Activated CD4-positive, alpha-beta T cell treated with anti-CD3 and anti-CD28 coated beads, Interleukin-2, Interleukin-6, amounts not matched to agents 100 ng/mL and 50 ng/mL, durations not matched to agents 16 hours and 8 hours (primary cell): ENCODE results near the gene AQP5.

ENCODE experiments used
- DNase-seq: peaks from one replicate; pipeline ENCODE4 v3.0.0-alpha.2; 2020

AQP5 gene

DNA sequence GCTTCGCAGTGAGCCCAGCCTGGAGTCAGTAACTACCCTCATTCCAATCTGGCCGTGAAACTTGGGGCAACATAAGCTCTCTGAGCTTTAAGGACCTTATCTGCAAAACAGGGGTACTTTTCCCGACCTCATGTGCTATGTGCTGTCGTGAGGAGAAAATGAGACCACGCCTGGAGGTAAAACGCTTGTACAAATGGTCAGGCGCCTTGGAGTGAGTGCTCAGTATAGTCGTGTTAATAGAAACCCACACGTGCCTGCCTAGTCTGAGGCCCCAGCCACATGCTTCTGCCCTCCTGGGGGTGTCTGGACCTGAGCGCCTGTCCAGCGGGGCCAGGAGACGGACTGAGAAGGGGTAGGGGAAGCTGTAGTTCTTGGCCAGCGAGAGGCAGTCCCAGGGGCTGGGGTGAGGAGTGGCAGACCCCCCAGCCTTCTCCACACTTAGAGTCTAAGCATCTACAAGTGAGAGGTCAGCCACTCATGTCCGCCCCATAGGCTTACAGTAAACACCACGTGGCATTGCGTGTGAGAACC is 4.9 kb downstream of the AQP5 start:
- no peak for DNase-seq

DNA sequence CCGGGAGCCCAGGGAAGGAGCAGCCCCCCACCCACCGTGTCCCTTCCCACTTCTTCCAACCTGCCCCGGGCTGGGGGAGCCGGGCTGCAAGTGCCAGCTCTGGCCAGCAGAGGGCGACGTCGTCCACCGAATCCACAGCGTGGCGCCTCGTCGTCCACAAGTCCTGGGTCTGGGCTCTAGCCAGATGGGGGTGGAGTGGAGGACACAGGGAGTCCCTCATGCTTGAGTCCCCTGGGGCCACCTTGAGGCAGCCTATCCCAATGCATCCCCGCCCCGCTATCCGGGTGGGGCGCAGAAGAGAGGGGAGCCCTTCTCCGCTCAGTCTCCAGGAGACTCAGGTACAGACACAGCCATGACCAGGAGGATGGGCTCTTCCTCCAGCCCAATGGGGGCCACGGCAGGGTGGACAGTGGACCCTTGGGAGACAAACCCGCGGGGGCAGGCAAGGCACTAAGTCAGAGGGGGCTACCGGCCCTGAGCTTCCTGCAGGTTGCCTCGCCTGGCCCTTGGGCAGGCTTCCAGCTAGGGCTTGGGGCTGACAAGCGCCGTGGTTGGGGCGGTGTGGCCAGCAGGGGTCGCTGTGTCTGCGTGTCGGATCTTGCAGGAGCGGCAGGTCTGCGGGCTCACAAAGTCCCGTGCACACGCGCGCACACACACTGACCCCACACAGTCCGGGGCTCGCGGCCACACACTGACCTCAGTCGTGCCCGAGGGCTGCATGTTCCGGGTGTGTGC is 5.5 kb downstream of the AQP5 start:
- DNase-seq = peak; percentile 93

GRCh38 chr12:49967777-49968250 is 6.1 kb downstream of the AQP5 start:
- no peak for DNase-seq

GRCh38 chr12:49968471-49968870 is 6.8 kb downstream of the AQP5 start:
- no peak for DNase-seq

DNA sequence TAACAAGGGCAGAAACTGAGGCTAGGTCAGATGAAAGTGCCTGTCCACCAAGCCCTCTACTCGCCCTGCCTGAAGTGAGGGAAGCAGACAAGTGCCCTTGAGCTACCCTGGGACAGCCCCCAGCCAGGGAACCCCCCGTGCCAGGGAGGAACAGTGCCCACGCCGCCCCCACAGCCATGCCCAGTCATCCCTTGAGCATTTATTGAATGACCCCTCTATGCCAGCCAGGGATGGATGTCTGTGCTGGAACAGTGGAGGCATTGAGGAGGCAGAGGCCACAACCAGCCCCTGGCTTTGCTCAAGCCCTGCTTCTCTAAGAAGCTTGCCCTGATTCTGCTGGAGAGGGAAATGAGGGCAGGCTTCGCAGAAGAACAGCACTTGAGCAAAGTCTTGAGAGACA is 7.4 kb downstream of the AQP5 start:
- DNase-seq = no peak

- no peak for DNase-seq
These were observed 8.2 kb downstream of the AQP5 start for GRCh38 chr12:49969651-49970429.

DNA sequence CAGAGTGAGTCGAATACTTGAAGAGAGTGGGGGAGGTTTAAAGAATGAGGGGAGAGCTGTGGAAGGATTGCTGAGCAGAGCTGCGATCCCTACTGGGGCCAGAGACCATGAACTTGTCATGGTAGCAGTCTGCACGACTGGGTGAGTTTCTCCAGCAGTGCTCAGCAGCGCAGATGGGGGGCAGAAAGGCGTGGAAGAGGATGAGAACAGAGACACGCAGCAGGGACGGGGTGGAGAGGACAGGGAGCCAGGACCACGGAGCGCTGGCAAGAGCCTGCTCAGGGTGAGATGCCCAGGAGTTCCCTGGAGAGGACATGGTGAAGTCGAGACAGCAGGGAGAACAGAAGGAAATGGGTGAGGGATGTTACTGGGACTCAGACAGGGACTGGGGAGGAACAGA is 9.0 kb downstream of the AQP5 start:
- DNase-seq = no peak

DNA sequence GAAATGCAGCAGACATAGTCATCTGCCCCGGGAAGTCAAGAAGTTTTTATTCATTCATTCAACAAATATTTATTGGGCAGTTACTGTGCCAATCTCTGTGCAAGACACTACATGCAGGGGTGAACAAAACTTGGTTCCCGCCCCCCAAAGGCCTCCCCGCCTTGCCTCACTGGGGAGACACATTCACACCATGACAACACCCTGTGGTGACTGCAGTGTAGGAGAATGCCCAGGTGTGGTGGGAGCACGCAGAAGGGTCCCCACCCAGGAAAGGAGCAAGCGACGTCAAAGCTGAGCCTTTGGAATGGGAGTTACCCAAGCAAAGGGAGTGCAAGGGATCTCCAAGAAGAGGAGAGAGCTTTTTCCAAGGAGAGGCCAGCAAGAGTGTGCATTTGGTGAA is 9.5 kb downstream of the AQP5 start:
- DNase-seq = no peak

GRCh38 chr12:49972129-49972528 is 10.5 kb downstream of the AQP5 start:
- DNase-seq = no peak

- DNase-seq = no peak
These were observed 11.1 kb downstream of the AQP5 start, which contains the start of gene AQP6 for GRCh38 chr12:49972641-49973360. Gene AQP6 (plus strand): TSS chr12:49972947. CDS start chr12:49973174, 227 bp downstream.

DNA sequence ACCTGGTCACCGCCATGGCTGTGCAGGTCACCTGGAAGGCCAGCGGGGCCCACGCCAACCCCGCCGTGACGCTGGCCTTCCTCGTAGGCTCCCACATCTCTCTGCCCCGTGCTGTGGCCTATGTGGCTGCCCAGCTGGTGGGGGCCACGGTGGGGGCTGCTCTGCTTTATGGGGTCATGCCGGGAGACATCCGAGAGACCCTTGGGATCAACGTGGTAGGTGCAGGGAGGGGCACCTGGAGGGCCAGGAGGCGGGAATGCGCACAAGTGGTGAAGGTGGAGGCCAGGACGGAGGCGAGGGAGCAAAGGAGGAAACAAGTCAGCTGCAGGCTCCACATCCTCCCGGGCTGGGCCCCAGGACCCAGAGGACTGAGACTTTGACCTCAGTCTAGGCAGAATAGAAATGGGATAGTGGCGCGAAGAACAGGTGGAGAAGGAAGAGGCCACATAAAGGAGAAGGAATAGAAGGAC is 11.7 kb downstream of the AQP5 start:
- DNase-seq = no peak

GRCh38 chr12:49974231-49974675 is 12.6 kb downstream of the AQP5 start:
- DNase-seq = no peak

DNA sequence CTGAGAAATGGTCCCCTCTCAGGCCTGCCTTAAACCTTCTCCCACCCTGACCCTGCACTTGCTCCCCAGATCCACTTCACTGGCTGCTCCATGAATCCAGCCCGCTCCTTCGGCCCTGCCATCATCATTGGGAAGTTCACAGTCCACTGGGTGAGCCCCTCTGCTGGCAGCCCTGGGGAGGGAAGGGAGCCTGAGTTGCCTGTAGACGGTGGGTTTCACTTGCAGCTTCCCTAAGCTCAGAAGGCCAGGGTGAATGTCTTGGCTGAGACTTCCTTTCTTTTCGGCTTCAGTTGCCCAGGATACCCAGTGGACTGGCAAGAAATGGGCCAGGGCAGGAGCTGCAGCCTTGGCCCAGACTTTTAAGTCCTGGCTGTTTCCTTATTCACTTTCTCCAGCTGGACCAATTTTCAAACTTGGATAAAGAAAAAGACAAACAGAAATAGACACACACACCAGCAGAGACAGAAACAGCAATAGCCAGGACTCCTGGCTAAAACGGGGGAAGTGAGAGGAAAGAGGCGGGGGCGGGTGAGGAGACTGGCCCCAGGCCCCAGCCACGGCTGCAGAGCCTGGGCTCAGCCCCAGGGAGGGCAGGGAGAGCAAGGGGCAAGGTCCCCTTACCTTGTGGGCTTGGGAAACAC is 13.1 kb downstream of the AQP5 start:
- DNase-seq = no peak

- DNase-seq = no peak
These were observed 13.7 kb downstream of the AQP5 start for GRCh38 chr12:49975318-49975761.

GRCh38 chr12:49976557-49976956 is 14.9 kb downstream of the AQP5 start:
- no peak for DNase-seq

DNA sequence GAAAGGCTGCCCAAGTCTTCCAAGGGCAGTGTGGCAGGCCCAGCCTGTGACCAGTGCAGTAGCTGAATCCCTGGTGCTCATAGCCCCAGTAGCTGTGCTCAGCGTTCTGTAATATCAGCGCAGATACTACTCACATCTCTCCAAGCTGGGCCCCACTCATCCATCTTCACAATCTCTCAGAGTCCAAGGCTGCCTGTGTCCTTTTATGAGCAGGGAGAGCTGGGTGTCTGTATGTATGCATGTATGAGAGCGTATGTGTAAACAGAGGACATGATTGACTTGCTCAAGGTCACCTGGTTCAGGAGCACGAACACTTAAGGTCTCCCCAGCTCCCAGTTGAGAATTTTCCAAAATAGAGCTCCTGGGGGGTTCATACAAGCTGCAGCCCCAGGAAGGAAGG is 16.5 kb downstream of the AQP5 start:
- DNase-seq = no peak

DNA sequence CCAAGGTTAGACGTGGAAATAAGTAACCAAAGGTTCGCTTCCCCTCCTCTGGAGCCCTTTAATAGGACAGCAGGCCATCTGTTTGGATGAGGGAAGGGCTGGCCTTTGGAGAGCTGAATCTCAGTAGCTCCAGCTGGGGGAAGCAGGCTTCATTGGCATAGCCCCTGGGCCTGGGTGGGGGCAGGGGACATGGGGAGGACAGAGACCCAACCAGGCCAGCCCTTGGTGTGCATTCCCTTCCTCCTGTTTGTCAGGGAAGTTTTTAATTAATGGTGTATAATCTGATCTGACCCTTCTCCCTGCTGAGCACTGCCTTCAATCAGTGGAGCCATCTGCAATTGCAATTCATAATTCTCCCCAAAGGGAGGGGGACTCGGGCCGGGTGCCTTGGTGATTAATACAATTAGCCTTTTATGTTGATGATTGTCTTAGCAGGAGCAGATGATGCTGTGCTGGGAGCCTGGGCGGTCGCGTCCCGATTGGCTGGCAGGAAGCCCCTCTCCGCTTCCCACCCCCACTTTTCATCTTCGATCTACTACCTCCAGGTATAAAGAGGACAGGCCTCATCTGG is 17.4 kb downstream of the AQP5 start:
- no peak for DNase-seq

DNA sequence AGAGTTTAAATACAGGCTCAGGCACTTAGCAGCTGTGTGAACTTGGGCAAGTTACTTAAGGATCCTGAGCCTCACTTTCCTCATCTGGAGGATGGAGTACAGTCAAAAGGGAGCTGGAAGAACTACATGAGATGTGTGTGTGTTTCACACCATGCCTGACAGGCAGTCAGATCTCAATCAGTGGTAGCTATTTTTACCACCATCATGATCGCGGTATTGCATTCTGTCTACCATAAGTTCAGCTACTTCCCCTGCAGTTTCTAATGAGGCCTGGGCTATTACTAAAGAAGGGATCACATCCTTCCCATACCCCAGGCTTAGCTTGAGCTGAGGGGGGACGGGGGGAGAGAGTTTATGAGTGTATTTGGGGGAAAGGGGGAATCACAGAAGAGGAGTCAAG is 18.1 kb downstream of the AQP5 start:
- DNase-seq = no peak

DNA sequence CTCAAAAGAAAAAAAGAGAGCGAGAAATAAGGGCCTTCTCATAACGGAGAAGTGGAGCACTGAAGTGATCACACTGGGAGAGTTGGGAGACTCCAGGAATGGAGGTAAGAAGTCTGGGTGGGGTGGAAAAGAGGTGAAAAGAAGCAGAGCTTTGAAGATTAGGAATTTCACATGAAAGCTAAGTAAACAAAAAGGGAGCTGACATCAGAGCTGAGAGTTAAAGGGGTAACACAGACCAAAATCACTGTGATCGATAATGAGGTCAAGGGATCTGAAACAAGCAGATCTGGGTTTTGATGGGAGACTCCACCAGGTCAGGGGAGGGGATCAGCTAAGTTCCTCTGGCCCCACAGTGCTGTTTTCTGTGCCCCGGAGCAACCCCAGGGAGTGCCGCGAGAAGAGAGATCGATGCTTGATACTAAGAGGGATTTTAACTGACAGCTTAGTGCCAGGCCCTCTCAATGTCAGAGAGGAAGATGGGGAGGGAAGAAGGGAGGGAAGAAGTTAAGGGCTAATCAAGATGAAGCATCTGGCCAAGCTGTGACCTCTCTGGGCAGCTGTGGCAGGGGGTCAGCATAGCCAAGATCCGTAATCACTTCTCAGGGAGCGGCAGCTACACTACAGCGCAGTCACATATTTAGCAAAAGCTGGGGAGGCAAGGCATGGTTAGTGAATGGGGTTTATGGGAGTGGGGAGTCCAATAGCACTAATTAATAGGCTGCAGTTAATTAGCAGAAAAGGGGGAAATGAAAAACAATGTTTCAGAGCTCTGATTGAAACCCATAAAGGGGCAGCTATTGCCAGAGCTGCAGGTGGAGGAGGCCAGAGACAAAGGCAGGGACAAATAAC is 19.1 kb downstream of the AQP5 start:
- DNase-seq = no peak

- DNase-seq = no peak
These were observed 20.8 kb downstream of the AQP5 start for GRCh38 chr12:49982246-49983087.
